K562 treated with DMSO at 1 percent for 48 hours (cell line): ENCODE results near the gene APEX2. TPM values are rescaled to one million over a fixed set of nuclear protein-coding genes. Genes with fewer than 3 reads are reported as not detected.

ENCODE experiments used
- total RNA-seq: library from RNA; unstranded; fragments of 300-600 nt; gene quantifications from 2 replicates; pipeline ENCODE4 v1.2.3, GENCODE V29; 2022; ENCODE audit warnings: low replicate concordance; ENCODE audit errors: extremely low read depth

APEX2 gene
- not detected in 2 replicates for total RNA-seq

GRCh38 chrX:54999717-55000598, at the start of gene APEX2:
Gene APEX2, plus strand, starts transcription at chrX:55000363. Its CDS starts 60 bp downstream, at chrX:55000423.

DNA sequence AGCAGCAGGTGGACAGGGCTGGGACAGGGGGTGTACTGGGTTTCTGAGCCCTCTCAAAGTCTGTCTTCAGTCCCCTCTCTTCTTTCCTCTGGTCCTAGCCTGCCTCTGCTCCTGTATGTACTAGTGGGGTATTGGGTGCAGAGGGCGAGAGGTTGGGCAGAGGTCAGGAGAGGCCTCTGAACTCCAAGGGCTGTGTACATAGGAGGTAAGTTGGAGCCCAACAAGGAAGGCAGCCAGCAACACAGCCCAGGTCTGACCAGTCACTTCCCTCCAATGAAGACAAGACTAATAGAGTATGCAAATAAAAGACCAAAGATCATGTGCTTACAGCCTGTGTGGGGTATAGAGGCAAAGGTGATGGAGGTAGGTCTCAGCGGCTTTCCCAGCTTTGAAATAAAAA, 6.1 kb upstream of the APEX2 start, which contains the start of gene PFKFB1:
TSS of gene PFKFB1 (minus strand) at position 90 of the 400 bp plus-strand sequence. CDS start 181 bp downstream, outside the sequence.

GRCh38 chrX:55030271-55031205, 30.4 kb downstream of the APEX2 start, which contains the start of gene ALAS2:
Gene ALAS2, minus strand, starts transcription at chrX:55030977. Its CDS starts 4,977 bp downstream, at chrX:55026000.

Other genes starting within 250 kb of the APEX2 start
- not detected in 2 replicates for gene ITIH6, start 202.1 kb upstream of the APEX2 start, total RNA-seq
- gene MAGED2, start 192.6 kb upstream of the APEX2 start, total RNA-seq: not detected in 2 replicates
- gene TRO, start 79.5 kb upstream of the APEX2 start, total RNA-seq: not detected in 2 replicates
- not detected in 2 replicates for gene PFKFB1, start 6.2 kb upstream of the APEX2 start, total RNA-seq
- gene ALAS2, start 30.6 kb downstream of the APEX2 start, total RNA-seq: not detected in 2 replicates
- not detected in 2 replicates for gene PAGE2B, start 74.7 kb downstream of the APEX2 start, total RNA-seq
- not detected in 2 replicates for gene PAGE2, start 88.7 kb downstream of the APEX2 start, total RNA-seq
- gene PAGE5, start 220.0 kb downstream of the APEX2 start, total RNA-seq: not detected in 2 replicates